Right lobe of liver (tissue), 4 donors: ENCODE measurements around the gene PROSER2.

Source experiments
- POLR2A ChIP-seq: fragments of 450-650 bp; IDR thresholded peaks from one replicate; pipeline ENCODE4 v1.6.1; 2017; ENCODE audit warnings: antibody characterized with exemption, mild to moderate bottlenecking
- TF ChIP-seq, protein P1 (sequence below), 4 donors: fragments of 200-600 bp in 3 of 4; fragments of 450-650 bp in 1 of 4; IDR thresholded peaks; one replicate each; pipeline versions ENCODE4 v1.5.1 to v1.8.0; 2016 to 2022; ENCODE audit warnings: antibody characterized with exemption in 4 of 4, mild to moderate bottlenecking in 2 of 4
- donor health status: DM: no; HTN: no; CAD: no.
- donor health status: DM: no; HTN: no; CAD: no.
- donor health status: DM: no; HTN: yes; CAD: no.

DNA sequence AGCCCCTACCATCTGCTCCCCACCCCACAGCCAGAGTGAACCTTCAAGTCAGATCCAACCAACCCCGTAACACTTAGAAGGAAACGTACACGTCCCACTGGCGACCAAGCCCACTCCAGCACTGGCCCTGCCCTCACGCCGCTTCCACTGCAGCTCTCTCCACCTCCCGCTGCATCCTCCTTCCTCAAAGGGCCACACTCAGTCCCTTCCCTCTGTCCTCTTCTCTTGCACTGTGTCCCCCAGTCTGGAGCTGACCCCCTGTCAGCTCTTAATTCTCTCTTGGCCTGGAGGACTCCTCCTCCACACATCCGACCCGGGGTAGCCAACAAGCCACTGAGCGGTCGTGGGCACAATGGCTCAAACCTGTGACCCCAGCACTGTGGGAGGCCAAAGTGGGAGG lies 85.8 kb downstream of the PROSER2 start:
- TF ChIP-seq, protein P1, sequence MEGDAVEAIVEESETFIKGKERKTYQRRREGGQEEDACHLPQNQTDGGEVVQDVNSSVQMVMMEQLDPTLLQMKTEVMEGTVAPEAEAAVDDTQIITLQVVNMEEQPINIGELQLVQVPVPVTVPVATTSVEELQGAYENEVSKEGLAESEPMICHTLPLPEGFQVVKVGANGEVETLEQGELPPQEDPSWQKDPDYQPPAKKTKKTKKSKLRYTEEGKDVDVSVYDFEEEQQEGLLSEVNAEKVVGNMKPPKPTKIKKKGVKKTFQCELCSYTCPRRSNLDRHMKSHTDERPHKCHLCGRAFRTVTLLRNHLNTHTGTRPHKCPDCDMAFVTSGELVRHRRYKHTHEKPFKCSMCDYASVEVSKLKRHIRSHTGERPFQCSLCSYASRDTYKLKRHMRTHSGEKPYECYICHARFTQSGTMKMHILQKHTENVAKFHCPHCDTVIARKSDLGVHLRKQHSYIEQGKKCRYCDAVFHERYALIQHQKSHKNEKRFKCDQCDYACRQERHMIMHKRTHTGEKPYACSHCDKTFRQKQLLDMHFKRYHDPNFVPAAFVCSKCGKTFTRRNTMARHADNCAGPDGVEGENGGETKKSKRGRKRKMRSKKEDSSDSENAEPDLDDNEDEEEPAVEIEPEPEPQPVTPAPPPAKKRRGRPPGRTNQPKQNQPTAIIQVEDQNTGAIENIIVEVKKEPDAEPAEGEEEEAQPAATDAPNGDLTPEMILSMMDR (IDR thresholded peaks at IDR 0.05): no peak
- no peak for TF ChIP-seq POLR2A
